Psoas muscle (tissue), 8 donors: ENCODE data around the gene ZNF274. TPM values are rescaled to one million over a fixed set of nuclear protein-coding genes. Genes with fewer than 3 reads are reported as not detected.

Experiments used
- ATAC-seq, 4 donors: fragments of 200-7000 bp; cut with Tn5 transposase; one replicate each; pipeline ENCODE4 v1.9.1; 2020; ENCODE audit warnings: moderate library complexity in 3 of 4, mild to moderate bottlenecking in 2 of 4
- DNase-seq, 2 donors: peaks; one replicate each; pipeline ENCODE4 v3.0.0-alpha.2; 2020
- H3K27ac ChIP-seq: fragments of 200-600 bp; one replicate; pipeline ENCODE4 v1.8.0; 2022
- H3K27me3 ChIP-seq, 3 donors: fragments of 200-600 bp in 1 of 3; one replicate each; pipeline versions ENCODE4 v1.6.1 to v1.8.0; 2013 to 2022; ENCODE audit warnings: low read length in 2 of 3, mild to moderate bottlenecking in 2 of 3, moderate library complexity in 1 of 3; ENCODE audit not compliant: insufficient read depth in 3 of 3
- H3K36me3 ChIP-seq, 2 donors: fragments of 200-600 bp in 1 of 2; one replicate each; pipeline versions ENCODE4 v1.6.1 to v1.8.0; 2013 to 2022; ENCODE audit warnings: low read depth in 1 of 2, mild to moderate bottlenecking in 1 of 2, moderate library complexity in 1 of 2; ENCODE audit not compliant: insufficient read depth in 1 of 2
- H3K4me1 ChIP-seq: fragments of 200-600 bp; one replicate; pipeline ENCODE4 v1.8.0; 2022
- H3K4me3 ChIP-seq: fragments of 200-600 bp; one replicate; pipeline ENCODE4 v1.8.0; 2022; ENCODE audit warnings: mild to moderate bottlenecking
- H3K9me3 ChIP-seq: fragments of 200-600 bp; one replicate; pipeline ENCODE4 v1.8.0; 2022
- CTCF ChIP-seq: fragments of 200-600 bp; IDR thresholded peaks from one replicate; pipeline ENCODE4 v1.8.0; 2022; ENCODE audit warnings: antibody characterized with exemption
- WGBS, 3 donors: extraction: QIAGEN DNeasy Blood & Tissue Kit; methylation state at CpG; one replicate each; pipeline versions ENCODE4 v1.1.6 to v1.1.7; 2013; 5-methylcytosine and 5-hydroxymethylcytosine counted together
- intact Hi-C, 2 donors: fragments of 100-400 bp; cut with DNase I; formaldehyde crosslinking; loops; one replicate each; pipeline versions ENCODE4 v1.11.0 to v1.14.2; 2022
- polyA plus RNA-seq, 3 donors: library from polyadenylated mRNA; stranded (reverse); fragments of 200-250 nt; gene quantifications; one replicate each; pipeline ENCODE4 v1.2.3, GENCODE V29; 2013
- total RNA-seq, 4 donors: library from RNA; stranded (reverse); fragmentation: NEBNext Ultra II Directional in 2 of 4; extraction: Animal tissue kit (Norgen Biotek cat#: 25700) in 2 of 4; gene quantifications; one replicate each; pipeline versions ENCODE4 v1.2.1 to v1.2.4, GENCODE V29; 2021 to 2023
- donor health status: healthy with polysubstance abuse.
- donor health status: DM: no; HTN: no; CAD: no; lungs with moderate emphysema.
- donor health status: Bipolar disorder and iron deficiency.
- donor health status: healthy.
- donor health status: DM: yes; HTN: yes; CAD: no.
- donor health status: DM: no; HTN: no; CAD: no.
- donor health status: DM: no; HTN: no; CAD: no.
- donor health status: DM: yes; HTN: yes; CAD: no.

ZNF274 gene
- total and polyA plus RNA-seq, 7 donors = 11.2 to 20.5 (median 14.7) TPM

- peaks cover 67% of the 10 kb centered on the region for H3K9me3 ChIP-seq
- ATAC-seq (peak; percentile 88 to 96 (median 92)), DNase-seq (peak; percentile 65 to 74)
- peaks cover 13 to 43% of the 10 kb centered on the region in 2 donors for H3K36me3 ChIP-seq
- TF ChIP-seq CTCF = no peak
- no peaks in the 10 kb centered on the region for H3K27me3 ChIP-seq
- peak within 1 kb of the TSS; percentile 92 for H3K4me3 ChIP-seq
- peak within 1 kb of the TSS; percentile 76 for H3K27ac ChIP-seq
- intact Hi-C loops = no loop called here
- peaks cover 8% of the 10 kb centered on the region for H3K4me1 ChIP-seq
- WGBS, 3 donors = 0 to 1% (median 1%) methylated on average over 60 to 62 of the region's 62 CpGs
Observed at GRCh38 chr19:58228585-58229254, 45.9 kb downstream of the ZNF274 start, which contains the start of gene ZNF544. TSS of gene ZNF544 (plus strand) at chr19:58228914. CDS start at chr19:58244024, 15,110 bp downstream.

- TF ChIP-seq CTCF = no peak
- peaks cover 15 to 48% of the 10 kb centered on the region in 2 donors for H3K36me3 ChIP-seq
- peak overlapping the region; percentile 76 for H3K27ac ChIP-seq
- H3K4me3 ChIP-seq = peak overlapping the region; percentile 92
- 6 to 16% (median 12%) methylated on average over 8 to 13 of the region's 13 CpGs for WGBS, 3 donors
- DNase-seq = no peak
- H3K4me1 ChIP-seq = peaks cover 8% of the 10 kb centered on the region
- intact Hi-C loops = no loop called here
- H3K27me3 ChIP-seq = no peaks in the 10 kb centered on the region
- peaks cover 66% of the 10 kb centered on the region for H3K9me3 ChIP-seq
- ATAC-seq = peak in 2 of 4 donors; percentile 11 to 41
Observed at GRCh38 chr19:58229255-58229639, 46.4 kb downstream of the ZNF274 start.

GRCh38 chr19:58237324-58237723 lies 54.5 kb downstream of the ZNF274 start:
- no peak for TF ChIP-seq CTCF
- DNase-seq = no peak
- peaks cover 64% of the 10 kb centered on the region for H3K9me3 ChIP-seq
- H3K27me3 ChIP-seq = no peaks in the 10 kb centered on the region
- H3K4me1 ChIP-seq = no peaks in the 10 kb centered on the region
- 97 to 99% (median 99%) methylated on average over 10 of the region's 10 CpGs for WGBS, 3 donors
- H3K4me3 ChIP-seq = no peak overlapping the region
- ATAC-seq = no peak
- no peak overlapping the region for H3K27ac ChIP-seq
- peaks cover 17 to 58% of the 10 kb centered on the region in 2 donors for H3K36me3 ChIP-seq
- intact Hi-C loops = no loop called here

GRCh38 chr19:58243351-58243750 lies 60.5 kb downstream of the ZNF274 start:
- intact Hi-C loops = no loop called here
- WGBS, 3 donors = 97 to 98% (median 98%) methylated on average over 6 of the region's 6 CpGs

More at GRCh38 chr19:58243351-58243750, 60.5 kb downstream of the ZNF274 start:
- Histone ChIP-seq H3K4me1 (no peaks in the 10 kb centered on the region), H3K9me3 (peaks cover 81% of the 10 kb centered on the region), H3K27ac (no peak overlapping the region), H3K27me3 (no peaks in the 10 kb centered on the region), H3K4me3 (no peak overlapping the region), H3K36me3 (peaks cover 42 to 63% of the 10 kb centered on the region in 2 donors)
- no peak for DNase-seq
- TF ChIP-seq CTCF = no peak
- ATAC-seq = no peak
